GM21526 (cell line): ENCODE results near the gene FKBP14.
A peak's percentile ranks its signal among the peaks of the same experiment; 100 is the strongest.

Experiments
- ATAC-seq: cut with Tn5 transposase; IDR thresholded peaks from one replicate; pipeline ENCODE4 v1.9.1; 2021; ENCODE audit warnings: moderate library complexity; ENCODE audit not compliant: unreplicated experiment, low FRiP score

FKBP14 gene

GRCh38 chr7:29995652-29996051 is 30.9 kb downstream of the FKBP14 start:
- no peak for ATAC-seq

- ATAC-seq = no peak
Observed at GRCh38 chr7:29993140-29993539, 33.4 kb downstream of the FKBP14 start.

DNA sequence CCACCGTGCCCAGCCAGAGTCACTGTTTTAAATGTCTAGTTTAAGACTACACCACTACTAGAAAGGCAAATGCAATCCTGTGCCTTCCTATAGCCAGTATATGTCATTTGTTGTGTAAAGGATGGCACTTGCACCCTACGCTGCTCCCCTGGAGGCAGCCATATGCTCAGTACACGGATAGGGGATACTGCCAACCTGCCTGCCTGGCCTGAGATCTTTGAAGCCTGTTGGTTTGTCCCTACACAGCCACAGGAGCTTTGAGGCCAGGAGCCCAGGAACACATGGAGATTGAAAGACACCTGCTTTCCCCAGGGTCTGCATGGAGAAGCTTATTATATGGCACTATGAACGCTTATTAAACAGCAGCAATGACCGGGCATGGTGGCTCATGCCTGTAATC is 34.6 kb downstream of the FKBP14 start:
- ATAC-seq = no peak

DNA sequence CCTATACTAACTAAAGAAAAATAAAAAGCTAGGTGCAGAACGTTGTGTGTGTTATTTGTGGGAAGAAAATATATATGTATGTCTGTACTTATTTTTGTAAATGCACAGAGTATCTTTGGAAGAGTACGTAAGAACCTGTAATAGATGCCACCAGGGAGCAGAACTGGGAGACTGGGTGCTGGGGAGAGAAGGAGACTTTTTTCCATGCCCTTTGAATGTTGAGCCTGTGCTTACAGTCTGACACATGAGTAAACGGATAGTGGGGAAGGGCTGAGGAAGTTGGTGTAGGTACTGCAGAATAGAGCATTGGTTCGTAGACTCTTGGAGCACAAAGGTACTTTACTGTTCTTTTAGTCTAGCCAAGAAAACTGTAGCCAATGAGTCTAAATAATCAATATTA is 35.6 kb downstream of the FKBP14 start:
- no peak for ATAC-seq

GRCh38 chr7:29989257-29989995 is 37.1 kb downstream of the FKBP14 start, which contains the start of gene SCRN1:
Gene SCRN1 (minus strand): TSS chr7:29989801. CDS start chr7:29969067, 20,734 bp downstream.
- ATAC-seq = peak; percentile 31

DNA sequence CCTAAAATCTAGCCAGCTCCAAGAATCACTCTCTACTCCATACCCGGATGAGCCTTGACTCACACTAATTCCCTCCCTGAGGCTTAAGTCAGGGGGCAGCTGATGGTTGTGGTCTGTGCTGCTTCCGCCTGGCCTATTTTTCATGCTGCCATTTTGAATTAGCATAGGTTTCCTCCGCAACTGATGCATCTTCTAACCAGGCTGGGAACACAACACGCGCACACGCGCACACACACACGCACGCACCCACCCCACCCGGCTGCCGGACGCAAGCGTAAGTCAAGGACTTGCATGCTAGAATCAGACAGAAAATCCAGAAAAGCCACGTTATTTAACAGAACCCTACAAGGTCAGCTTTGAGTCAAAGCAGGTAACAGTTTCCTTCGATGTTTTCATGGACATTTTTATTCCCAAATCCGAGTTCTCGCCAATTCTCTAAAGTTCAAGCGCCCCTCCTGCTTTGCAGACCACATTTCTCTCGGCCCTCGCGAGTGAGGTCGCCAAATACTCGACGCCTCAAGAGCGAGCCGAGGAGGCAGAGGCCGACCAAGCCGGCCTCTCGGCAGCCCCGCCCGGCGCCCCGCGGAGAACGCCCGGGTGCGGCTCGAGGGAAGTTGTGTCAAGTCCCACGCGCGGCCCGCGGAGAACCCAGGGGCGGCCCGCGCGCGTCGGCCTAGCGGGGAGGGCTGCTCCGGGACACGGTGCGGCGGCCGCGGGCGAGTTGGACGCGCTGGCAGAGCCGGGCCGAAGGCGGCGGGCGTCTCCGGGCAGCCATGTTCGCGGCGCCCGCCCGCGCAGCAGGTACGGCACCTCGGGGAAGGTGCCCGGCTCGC is 37.9 kb downstream of the FKBP14 start:
- peak; percentile 39 for ATAC-seq

- ATAC-seq = no peak
Observed at GRCh38 chr7:29987811-29988317, 38.6 kb downstream of the FKBP14 start.

DNA sequence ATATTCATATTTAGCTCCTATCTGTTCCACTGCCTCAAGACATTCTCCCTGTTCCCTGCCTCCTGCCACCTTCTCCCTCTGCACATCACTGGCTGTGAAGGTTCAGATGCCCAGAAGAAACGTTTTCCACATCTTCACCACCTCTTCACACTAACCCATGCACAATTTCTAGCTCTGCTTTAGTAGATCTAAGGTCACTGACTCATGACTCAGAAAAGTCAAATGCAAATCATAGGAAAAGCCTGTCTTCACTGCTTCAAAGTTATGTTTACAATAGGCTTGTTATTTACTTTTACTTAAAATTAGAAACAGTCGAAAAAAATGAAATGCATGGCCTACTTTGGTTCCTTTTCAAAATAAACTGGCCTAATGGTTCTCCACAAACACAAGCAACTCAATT is 39.4 kb downstream of the FKBP14 start:
- no peak for ATAC-seq

GRCh38 chr7:29980151-29980550 is 46.4 kb downstream of the FKBP14 start:
- no peak for ATAC-seq

GRCh38 chr7:29977886-29978651 is 48.4 kb downstream of the FKBP14 start:
- no peak for ATAC-seq

DNA sequence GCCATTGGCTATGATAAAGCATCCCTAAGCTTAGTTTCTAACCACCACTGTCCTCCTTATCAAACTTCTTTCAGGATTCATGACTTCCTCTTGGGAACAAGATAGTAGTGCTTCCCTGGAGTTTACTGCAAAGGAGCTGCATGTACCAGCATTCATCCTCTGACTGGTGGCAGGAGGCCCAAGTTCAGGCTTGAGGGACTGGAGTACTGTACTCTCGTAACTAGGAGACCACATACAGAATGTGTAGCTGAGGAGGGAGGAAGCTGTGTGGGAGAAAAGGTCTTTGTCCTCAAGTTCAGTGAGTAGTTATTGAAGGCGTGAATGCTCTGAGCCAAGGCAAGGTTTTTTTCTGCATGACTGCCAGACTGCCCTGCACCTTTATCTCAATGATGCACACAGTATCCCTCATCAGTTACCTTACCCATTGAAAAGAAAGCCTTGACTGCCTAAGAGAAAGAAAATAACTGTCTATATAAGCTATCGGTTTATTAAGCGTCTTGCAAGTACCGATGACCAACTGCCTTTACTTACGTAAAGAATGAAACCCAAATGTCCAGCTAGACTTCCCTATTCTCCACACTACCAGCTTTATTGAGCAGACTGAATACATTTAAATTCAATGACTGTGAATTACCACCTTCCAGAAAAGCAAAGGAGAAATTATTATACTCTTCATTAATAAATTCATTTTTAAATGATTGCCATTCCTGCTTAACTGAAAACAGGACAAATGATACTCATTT is 49.7 kb downstream of the FKBP14 start:
- no peak for ATAC-seq

- no peak for ATAC-seq
Observed at GRCh38 chr7:29976266-29976665, 50.2 kb downstream of the FKBP14 start.

DNA sequence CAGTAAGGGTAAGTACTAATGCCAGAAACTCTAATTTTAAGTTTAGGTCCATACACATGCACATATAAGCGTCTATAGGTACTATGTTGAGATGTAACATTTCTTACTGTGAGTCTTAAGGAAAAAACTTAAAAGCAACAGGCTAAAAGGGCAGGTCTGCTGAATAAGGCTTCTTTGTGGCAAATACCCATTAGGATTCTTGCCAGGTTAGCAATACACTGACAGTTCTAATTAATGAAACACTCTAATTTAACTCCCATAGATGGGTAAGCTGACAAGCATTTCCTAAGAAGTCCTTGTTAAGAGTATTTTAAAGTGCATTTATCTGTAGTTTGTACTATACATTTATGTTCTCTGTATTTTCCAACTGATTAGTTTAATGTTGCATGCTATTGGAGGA is 50.9 kb downstream of the FKBP14 start:
- ATAC-seq = no peak

DNA sequence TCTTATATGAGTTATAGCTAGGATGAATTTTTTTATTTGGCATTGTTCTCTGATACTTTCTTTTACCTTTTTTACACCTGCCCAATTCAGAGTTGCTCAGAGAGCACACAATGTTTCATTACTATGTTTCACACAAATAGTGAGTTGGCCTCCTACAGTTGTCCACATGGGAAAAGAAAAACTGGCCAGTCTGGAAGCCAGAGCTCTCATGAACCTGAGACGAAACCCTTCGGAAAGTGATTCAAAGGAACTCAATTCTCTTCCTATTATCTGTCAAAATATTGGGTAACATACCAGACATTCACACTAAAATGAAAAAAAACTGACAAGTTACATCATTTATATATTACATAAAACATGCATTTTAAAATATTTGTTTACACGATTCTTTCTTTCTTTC is 52.2 kb downstream of the FKBP14 start:
- no peak for ATAC-seq

DNA sequence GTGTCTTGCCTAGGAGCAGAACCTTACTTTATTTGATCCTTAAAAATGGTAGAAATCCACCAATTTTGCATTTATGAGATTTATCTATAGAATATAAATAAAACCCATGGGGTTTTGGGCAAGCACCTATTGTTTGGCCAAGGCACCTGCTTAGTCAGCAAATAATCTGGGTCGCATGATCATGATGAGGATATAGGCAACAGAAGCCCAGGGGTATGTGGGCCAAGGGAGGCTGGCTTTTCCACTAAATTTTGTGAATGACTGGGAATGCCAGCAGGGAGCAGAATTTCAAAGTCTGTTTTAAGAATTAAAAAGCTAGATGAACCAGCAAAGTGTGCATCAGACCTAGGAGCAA is 54.2 kb downstream of the FKBP14 start:
- ATAC-seq = no peak

GRCh38 chr7:29971566-29972314 is 54.8 kb downstream of the FKBP14 start:
- no peak for ATAC-seq

GRCh38 chr7:29970158-29970557 is 56.3 kb downstream of the FKBP14 start:
- ATAC-seq = no peak

DNA sequence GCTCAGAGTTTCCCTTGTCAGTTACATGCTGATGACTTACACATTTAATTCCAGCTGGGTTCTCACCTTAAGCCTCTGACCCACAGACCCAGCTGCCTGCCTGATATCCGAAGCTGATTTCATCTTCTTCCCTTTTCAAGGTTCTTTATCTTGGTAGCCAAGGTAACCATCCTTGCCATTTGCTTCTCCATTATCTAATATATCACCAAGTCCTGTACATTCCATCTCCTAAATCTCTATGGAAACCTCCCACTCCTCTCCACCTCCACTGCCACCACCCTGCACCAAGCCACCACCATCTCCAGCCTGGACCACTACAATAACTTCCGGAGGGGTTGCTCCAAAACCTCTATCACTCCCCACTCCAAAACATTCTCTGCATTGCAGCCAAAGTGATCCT is 56.8 kb downstream of the FKBP14 start:
- no peak for ATAC-seq

DNA sequence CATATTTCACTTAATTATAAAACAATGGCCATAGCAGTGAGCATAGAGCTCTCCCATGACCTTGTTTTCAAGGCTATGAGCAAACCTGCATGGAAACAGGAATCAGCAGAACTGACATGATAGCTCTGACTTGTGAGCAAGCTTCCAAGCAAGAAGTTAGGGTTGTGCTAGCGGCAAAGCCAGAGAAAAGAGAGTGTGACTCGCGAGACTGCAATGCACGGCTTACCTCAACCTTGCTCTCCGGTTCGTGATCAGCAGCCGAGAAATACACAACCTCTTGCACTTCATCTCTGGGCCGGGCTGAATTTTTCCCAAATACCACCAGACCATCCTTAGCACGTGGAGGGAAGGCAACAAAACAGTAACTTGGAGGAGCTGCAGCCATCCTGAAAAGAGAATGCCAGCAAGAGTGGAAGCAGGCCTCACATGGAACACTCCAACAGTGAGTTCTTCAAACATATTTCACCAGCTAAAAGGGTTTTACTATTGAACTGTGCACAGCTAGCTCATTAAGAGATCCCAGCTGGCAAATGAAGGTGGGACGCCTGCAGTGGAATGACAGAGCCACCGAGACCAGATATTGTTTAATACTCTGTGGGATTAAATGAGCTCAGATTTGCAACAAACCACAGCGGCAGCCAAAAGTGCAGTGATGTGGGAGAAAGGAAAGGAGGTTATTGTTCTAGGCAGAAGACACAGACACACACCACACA is 57.7 kb downstream of the FKBP14 start:
- ATAC-seq = no peak
